GM12891 (cell line): ENCODE data around the gene SLC39A7.
A peak's percentile ranks its signal among the peaks of the same experiment; 100 is the strongest.

Source experiments
- DNase-seq: peaks from one replicate; pipeline ENCODE4 v3.0.0; 2011; ENCODE audit warnings: low spot score; ENCODE audit not compliant: insufficient read length
- FAIRE-seq: peaks from 2 replicates; lab custom pipeline; 2011; peaks lifted over from hg19 to GRCh38; lab: Jason Lieb, UNC
- PAX5 ChIP-seq: IDR thresholded peaks from 2 replicates; pipeline ENCODE4 v1.6.1; 2011; ENCODE audit warnings: low read length, moderate library complexity, mild to moderate bottlenecking; ENCODE audit not compliant: insufficient read depth, severe bottlenecking
- POLR2A ChIP-seq: IDR thresholded peaks from 2 replicates; pipeline ENCODE4 v1.6.1; 2011; ENCODE audit warnings: low read depth, low read length, control low read depth
- POLR2AphosphoS5 ChIP-seq: IDR thresholded peaks from 2 replicates; pipeline ENCODE4 v1.6.1; 2011; ENCODE audit warnings: low read depth, low read length, control low read depth
- POU2F2 ChIP-seq: IDR thresholded peaks from 2 replicates; pipeline ENCODE4 v1.6.1; 2011; ENCODE audit warnings: low read depth, mild to moderate bottlenecking, control low read depth, low read length, moderate library complexity
- SPI1 ChIP-seq: IDR thresholded peaks from 2 replicates; pipeline ENCODE4 v1.6.1; 2011; ENCODE audit warnings: low read depth, low read length, control low read depth
- TAF1 ChIP-seq: IDR thresholded peaks from 2 replicates; pipeline ENCODE4 v1.6.1; 2011; ENCODE audit warnings: low read depth, low read length, control low read depth

The SLC39A7 gene

DNA sequence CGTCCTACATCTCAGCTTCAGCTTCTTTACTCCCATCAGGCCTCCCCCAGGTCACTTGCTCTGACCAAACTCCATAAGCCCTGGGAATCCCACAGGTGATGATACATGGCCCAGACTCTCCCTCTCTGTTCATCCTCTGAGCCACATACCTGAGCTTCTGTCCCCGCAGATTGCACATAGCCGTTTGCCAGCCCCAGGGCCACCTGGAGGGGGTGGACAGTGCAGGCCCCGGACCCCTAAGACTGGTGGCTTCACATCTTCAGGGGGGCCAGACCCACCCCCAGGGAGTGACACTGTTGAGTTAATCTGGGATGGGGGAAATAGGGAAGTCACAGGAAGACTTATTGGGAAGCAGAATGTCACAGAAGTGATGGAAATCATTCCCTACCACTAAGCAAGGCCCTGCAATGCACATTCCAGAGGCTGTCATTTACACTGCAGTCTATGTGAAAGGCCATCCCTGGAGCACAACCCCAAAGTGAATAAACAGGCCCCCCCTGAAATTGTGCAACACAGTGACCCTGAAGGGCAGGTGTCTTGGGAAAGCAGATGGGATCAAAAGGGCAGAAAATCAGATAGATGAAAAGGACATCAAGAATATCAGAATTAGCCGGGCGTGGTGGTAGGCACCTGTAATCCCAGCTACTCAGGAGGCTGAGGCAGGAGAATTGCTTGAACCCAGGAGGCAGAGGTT lies 2.4 kb upstream of the SLC39A7 start:
- DNase-seq, result no peak
- TF ChIP-seq SPI1 (no peak), POLR2AphosphoS5 (no peak)

GRCh38 chr6:33198853-33199436 lies 1.7 kb upstream of the SLC39A7 start:
- FAIRE-seq (no peak), DNase-seq (no peak)
- no peak for TF ChIP-seq POU2F2
- no peak for TF ChIP-seq SPI1
- TF ChIP-seq TAF1, result no peak
- TF ChIP-seq POLR2AphosphoS5, result no peak
- no peak for TF ChIP-seq PAX5
- no peak for TF ChIP-seq POLR2A

More for the DNA sequence above, 2.4 kb upstream of the SLC39A7 start:
- FAIRE-seq, result no peak

- TF ChIP-seq TAF1 (no peak), POLR2AphosphoS5 (no peak), PAX5 (no peak), SPI1 (no peak), POU2F2 (no peak), POLR2A (no peak)
- no peak for FAIRE-seq
Observed at GRCh38 chr6:33199687-33200218, 914 bp upstream of the SLC39A7 start.

GRCh38 chr6:33201147-33201545 lies 479 bp downstream of the SLC39A7 start:
- no peak for TF ChIP-seq TAF1
- TF ChIP-seq PAX5, result no peak
- TF ChIP-seq SPI1, result no peak
- TF ChIP-seq POU2F2, result no peak
- TF ChIP-seq POLR2A, result no peak
- no peak for TF ChIP-seq POLR2AphosphoS5
- FAIRE-seq (no peak), DNase-seq (no peak)

More at GRCh38 chr6:33199687-33200218, 914 bp upstream of the SLC39A7 start:
- DNase-seq, result peak; percentile 75

GRCh38 chr6:33201935-33202334 lies 1.3 kb downstream of the SLC39A7 start:
- TF ChIP-seq POLR2AphosphoS5, result no peak
- no peak for TF ChIP-seq PAX5
- DNase-seq, result no peak
- no peak for FAIRE-seq

GRCh38 chr6:33202799-33203198 lies 2.1 kb downstream of the SLC39A7 start:
- TF ChIP-seq POLR2AphosphoS5 (no peak), TAF1 (no peak), PAX5 (no peak)
- FAIRE-seq (no peak), DNase-seq (no peak)

- no peak for DNase-seq
- no peak for TF ChIP-seq POLR2A
- TF ChIP-seq TAF1, result no peak
- TF ChIP-seq PAX5, result no peak
- TF ChIP-seq POU2F2, result no peak
- FAIRE-seq, result no peak
Observed at GRCh38 chr6:33203443-33204164, 2.9 kb downstream of the SLC39A7 start.

DNA sequence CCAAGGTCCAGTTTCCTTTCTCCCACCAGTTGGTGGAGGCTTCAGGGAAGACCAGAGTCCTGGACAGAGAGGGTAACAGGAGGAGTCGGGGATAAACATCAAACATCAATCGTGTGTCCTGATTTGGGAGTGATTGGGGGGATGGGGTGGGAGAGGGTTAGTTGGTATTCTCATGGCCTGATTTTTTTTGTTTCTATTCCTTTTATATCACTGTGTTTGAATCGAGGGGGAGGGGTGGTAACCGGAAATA lies 3.4 kb downstream of the SLC39A7 start:
- DNase-seq (no peak), FAIRE-seq (no peak)
- TF ChIP-seq TAF1 (no peak), PAX5 (no peak), POU2F2 (no peak), POLR2AphosphoS5 (no peak), POLR2A (no peak), SPI1 (no peak)

- TF ChIP-seq SPI1, result no peak
- peak; percentile 15 for TF ChIP-seq PAX5
- peak; percentile 67; the same call in 1 of the 2 replicates for TF ChIP-seq TAF1
- TF ChIP-seq POU2F2, result no peak
- TF ChIP-seq POLR2A, result peak; percentile 74
- peak; percentile 73; the same call in 1 of the 2 replicates for TF ChIP-seq POLR2AphosphoS5
- FAIRE-seq (peak; percentile 93), DNase-seq (peak; percentile 93)
Observed at GRCh38 chr6:33204415-33205190, 3.9 kb downstream of the SLC39A7 start, which contains the start of gene HSD17B8. HSD17B8 (plus strand) TSS chr6:33204655; CDS start chr6:33204669, 14 bp downstream.
